Measurements from ENCODE around the gene FAAH.

FAAH gene

GRCh38 chr1:46423574-46424240 lies 29.6 kb downstream of the FAAH start:
- no peak for DNase-seq

- DNase-seq = no peak
These were observed 30.6 kb downstream of the FAAH start for GRCh38 chr1:46424730-46425129.

GRCh38 chr1:46425726-46426125 lies 31.6 kb downstream of the FAAH start:
- DNase-seq = no peak

GRCh38 chr1:46427541-46427940 lies 33.4 kb downstream of the FAAH start:
- DNase-seq = no peak

- no peak for DNase-seq
These were observed 35.3 kb downstream of the FAAH start for GRCh38 chr1:46429436-46429835.

GRCh38 chr1:46431695-46432094 lies 37.6 kb downstream of the FAAH start:
- DNase-seq = no peak

- DNase-seq = no peak
These were observed 38.7 kb downstream of the FAAH start for GRCh38 chr1:46432781-46433327.

- DNase-seq = no peak
These were observed 40.2 kb downstream of the FAAH start for GRCh38 chr1:46434358-46434757.

GRCh38 chr1:46436844-46437243 lies 42.7 kb downstream of the FAAH start:
- no peak for DNase-seq

- no peak for DNase-seq
These were observed 43.6 kb downstream of the FAAH start for GRCh38 chr1:46437723-46438122.

GRCh38 chr1:46438346-46438745 lies 44.2 kb downstream of the FAAH start:
- no peak for DNase-seq

GRCh38 chr1:46440478-46440877 lies 46.4 kb downstream of the FAAH start:
- no peak for DNase-seq

- peak; percentile 76 for DNase-seq
These were observed 48.4 kb downstream of the FAAH start for GRCh38 chr1:46442317-46443161.

GRCh38 chr1:46444466-46444865 lies 50.3 kb downstream of the FAAH start:
- no peak for DNase-seq

GRCh38 chr1:46445773-46446256 lies 51.7 kb downstream of the FAAH start:
- no peak for DNase-seq

GRCh38 chr1:46446646-46447498 lies 52.8 kb downstream of the FAAH start:
- DNase-seq = peak; percentile 74

- no peak for DNase-seq
These were observed 53.5 kb downstream of the FAAH start for GRCh38 chr1:46447499-46448108.

- DNase-seq = no peak
These were observed 54.2 kb downstream of the FAAH start for GRCh38 chr1:46448109-46448911.

GRCh38 chr1:46449223-46450159 lies 55.4 kb downstream of the FAAH start:
- DNase-seq = no peak

GRCh38 chr1:46450160-46450517 lies 56.0 kb downstream of the FAAH start:
- no peak for DNase-seq

All from NCI-H1436 (cell line).